ENCODE results near the gene ZIC4. TPM values are rescaled to one million over a fixed set of nuclear protein-coding genes. Genes with fewer than 3 reads are reported as not detected.

Gene ZIC4
- total and polyA plus RNA-seq, 7 donors, result not detected

- 6 to 8% methylated on average over 6 of the region's 6 CpGs for WGBS, 2 donors
- no peak for DNase-seq
- intact Hi-C loops (cut with DNase I), result no loop called here
- Histone ChIP-seq H3K4me1 (peaks cover 0 to 3% (median 0%) of the 10 kb centered on the region in 4 donors), H3K27ac (no peak overlapping the region), H3K4me3 (no peak overlapping the region), H3K36me3 (no peaks in the 10 kb centered on the region), H3K9me3 (no peaks in the 10 kb centered on the region), H3K27me3 (peaks cover 57 to 100% (median 92%) of the 10 kb centered on the region in 3 donors)
- no peak for TF ChIP-seq POLR2A (IDR thresholded peaks at IDR 0.05)
- no peak for TF ChIP-seq POLR2AphosphoS5 (IDR thresholded peaks at IDR 0.05)
- no peak for TF ChIP-seq CTCF (IDR thresholded peaks at IDR 0.05)
- no peak for TF ChIP-seq EP300 (IDR thresholded peaks at IDR 0.05)
Observed at GRCh38 chr3:147381596-147381995, 24.7 kb downstream of the ZIC4 start.

- no peak for DNase-seq
- 9 to 30% methylated on average over 3 of the region's 3 CpGs for WGBS, 2 donors
- H3K9me3 ChIP-seq, result no peaks in the 10 kb centered on the region
Observed at GRCh38 chr3:147380977-147381376, 25.4 kb downstream of the ZIC4 start.

GRCh38 chr3:147380387-147380951, 25.9 kb downstream of the ZIC4 start:
- no peaks in the 10 kb centered on the region for H3K36me3 ChIP-seq
- DNase-seq, result no peak
- H3K4me1 ChIP-seq, result peaks cover 0 to 3% (median 0%) of the 10 kb centered on the region in 4 donors
- H3K9me3 ChIP-seq, result no peaks in the 10 kb centered on the region
- H3K27ac ChIP-seq, result no peak overlapping the region
- H3K27me3 ChIP-seq, result peaks cover 50 to 100% (median 90%) of the 10 kb centered on the region in 3 donors
- intact Hi-C loops (cut with DNase I), result no loop called here
- no peak overlapping the region for H3K4me3 ChIP-seq
- 9 to 26% methylated on average over 26 of the region's 26 CpGs for WGBS, 2 donors
- TF ChIP-seq POLR2A (IDR thresholded peaks at IDR 0.05), result no peak
- no peak for TF ChIP-seq POLR2AphosphoS5 (IDR thresholded peaks at IDR 0.05)
- no peak for TF ChIP-seq EP300 (IDR thresholded peaks at IDR 0.05)
- no peak for TF ChIP-seq CTCF (IDR thresholded peaks at IDR 0.05)

More at GRCh38 chr3:147380977-147381376, 25.4 kb downstream of the ZIC4 start:
- no peak overlapping the region for H3K4me3 ChIP-seq
- no peak for TF ChIP-seq POLR2A (IDR thresholded peaks at IDR 0.05)
- no peak for TF ChIP-seq POLR2AphosphoS5 (IDR thresholded peaks at IDR 0.05)
- TF ChIP-seq EP300 (IDR thresholded peaks at IDR 0.05), result no peak
- no peak for TF ChIP-seq CTCF (IDR thresholded peaks at IDR 0.05)
- no peak overlapping the region for H3K27ac ChIP-seq
- H3K4me1 ChIP-seq, result peaks cover 0 to 3% (median 0%) of the 10 kb centered on the region in 4 donors
- H3K27me3 ChIP-seq, result peaks cover 50 to 100% (median 90%) of the 10 kb centered on the region in 3 donors
- no peaks in the 10 kb centered on the region for H3K36me3 ChIP-seq
- intact Hi-C loops (cut with DNase I), result no loop called here

- no peaks in the 10 kb centered on the region for H3K9me3 ChIP-seq
- no peak overlapping the region for H3K27ac ChIP-seq
- TF ChIP-seq POLR2AphosphoS5 (IDR thresholded peaks at IDR 0.05), result no peak
- no peak for TF ChIP-seq POLR2A (IDR thresholded peaks at IDR 0.05)
- no peak for TF ChIP-seq CTCF (IDR thresholded peaks at IDR 0.05)
- TF ChIP-seq EP300 (IDR thresholded peaks at IDR 0.05), result no peak
- DNase-seq, result no peak
- peaks cover 0 to 3% (median 0%) of the 10 kb centered on the region in 4 donors for H3K4me1 ChIP-seq
- no peaks in the 10 kb centered on the region for H3K36me3 ChIP-seq
- WGBS, 2 donors, result 10 to 15% methylated on average over 10 of the region's 10 CpGs
- no peak overlapping the region for H3K4me3 ChIP-seq
- intact Hi-C loops (cut with DNase I), result loop anchor here (5.0 kb wide), 1 partner anchor 33 kb away; no protein-coding TSS in a partner anchor
- H3K27me3 ChIP-seq, result peaks cover 42 to 100% (median 88%) of the 10 kb centered on the region in 3 donors
Observed at GRCh38 chr3:147379651-147380050, 26.7 kb downstream of the ZIC4 start.

Measured in sigmoid colon (tissue), 7 donors.